ENCODE results near the gene LBH.

Gene LBH

DNA sequence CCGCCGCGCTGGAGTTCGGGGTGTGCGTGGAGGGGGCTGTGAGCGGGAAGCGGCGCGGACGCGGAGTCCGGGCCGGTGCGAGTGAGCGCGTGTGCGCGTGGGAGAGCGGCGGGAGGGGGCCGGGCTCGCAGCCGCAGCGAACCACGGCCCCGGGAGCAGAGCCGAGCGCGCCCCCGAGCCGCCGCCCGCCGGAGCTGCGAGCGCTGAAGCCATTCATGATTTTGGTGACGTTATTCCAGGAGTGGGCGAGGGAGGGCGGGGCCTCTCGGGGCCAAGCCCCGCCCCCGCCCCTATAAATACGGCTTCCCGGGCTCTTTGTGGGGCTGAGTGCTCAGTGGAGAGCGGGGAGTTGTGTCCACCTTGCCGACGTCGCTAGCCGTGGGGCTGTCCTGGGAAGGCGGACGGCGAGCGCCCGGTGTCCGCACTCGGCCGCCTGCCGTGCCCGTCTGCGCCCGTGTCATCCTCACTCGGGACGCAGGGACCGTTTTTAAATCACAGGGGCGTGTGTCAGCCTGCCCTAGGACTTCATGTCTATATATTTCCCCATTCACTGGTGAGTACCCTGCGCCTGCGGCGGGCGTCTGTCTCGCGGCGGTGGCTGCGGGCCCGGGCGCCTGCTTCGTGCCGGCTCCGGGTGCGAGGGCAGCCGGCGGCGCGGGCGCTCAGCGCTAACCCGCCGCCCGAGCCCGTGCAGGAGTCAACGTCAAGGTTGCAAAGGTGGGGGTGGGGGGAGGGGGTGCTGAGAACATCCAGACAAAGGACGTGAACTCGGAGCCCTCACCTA lies at the start of gene LBH:
TSS of gene LBH (plus strand) at position 323 of the 784 bp plus-strand sequence. CDS start at position 528, 205 bp downstream.
- peak; percentile 87 for DNase-seq

DNA sequence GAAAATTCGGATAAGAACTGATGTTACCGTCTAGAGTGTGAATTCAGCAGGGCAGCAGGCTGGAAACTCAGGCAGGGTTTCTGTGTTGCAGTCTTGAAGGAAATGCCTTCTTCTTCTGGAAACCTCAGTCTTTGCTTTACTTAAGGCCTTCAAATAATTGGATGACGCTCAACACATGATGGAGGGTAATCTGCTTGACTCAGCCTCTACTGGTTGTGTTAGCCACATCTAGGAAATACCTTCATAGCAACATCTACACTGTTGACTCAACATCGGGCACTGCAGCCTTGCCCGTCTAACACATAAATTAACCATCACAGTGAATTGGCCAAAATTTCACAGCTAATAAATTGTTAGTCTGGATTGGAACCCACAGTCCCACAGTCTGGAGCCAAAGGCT lies 47.3 kb upstream of the LBH start:
- DNase-seq, result no peak

DNA sequence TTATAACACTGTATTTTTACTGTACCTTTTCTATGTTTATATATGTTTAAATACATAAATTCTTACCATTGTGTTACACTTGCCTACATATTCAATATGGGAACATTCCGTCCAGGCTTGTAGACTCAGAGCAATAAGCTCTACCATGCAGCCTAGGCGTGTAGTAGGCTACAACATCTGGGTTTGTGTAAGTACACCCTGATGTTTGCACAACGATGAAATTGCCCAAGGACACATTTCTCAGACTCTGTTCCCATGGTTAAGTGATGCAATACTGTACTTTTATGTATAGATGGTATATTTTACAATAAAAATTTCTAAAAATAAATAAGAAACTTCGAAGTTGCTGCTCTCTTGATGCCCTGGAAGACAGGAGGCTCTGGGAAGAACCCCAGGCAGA lies 46.2 kb upstream of the LBH start:
- no peak for DNase-seq

DNA sequence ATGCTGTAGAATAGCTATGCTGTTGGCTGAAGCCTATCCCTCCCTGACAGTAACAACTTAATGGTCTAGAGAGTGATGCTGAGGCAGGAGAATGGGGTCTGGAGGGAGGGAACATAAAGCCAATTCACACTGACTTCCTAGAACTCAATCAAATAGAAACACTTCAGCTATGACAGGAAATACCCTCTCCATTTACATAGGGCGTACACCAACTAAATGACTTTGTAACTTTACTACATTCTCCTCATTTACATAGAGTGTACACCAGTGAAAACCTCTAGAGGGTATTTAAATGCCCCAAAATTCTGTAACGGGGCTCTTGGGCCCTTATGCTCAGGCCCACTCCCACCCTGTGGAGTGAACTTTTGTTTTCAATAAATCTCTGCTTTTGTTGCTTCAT lies 43.0 kb upstream of the LBH start:
- DNase-seq, result no peak

DNA sequence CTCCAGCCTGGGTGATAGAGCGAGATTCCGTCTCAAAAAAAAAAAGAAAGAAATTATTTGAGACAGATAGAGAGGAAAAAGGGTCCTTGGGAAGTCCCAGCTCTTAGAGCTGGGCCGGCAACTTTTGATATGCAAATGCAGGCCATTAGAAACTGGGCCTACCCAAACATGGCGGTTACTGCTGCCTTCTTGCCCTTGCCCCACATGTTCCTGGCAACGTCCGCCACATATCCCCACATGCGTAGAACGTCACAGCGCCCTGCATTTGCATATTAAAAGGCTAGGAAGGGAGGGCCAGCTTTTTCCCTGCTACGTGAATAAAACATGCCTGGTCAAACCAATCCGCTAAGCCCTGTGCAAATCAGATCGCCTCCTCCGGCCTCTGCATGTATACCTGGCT lies 40.7 kb upstream of the LBH start:
- DNase-seq, result no peak

DNA sequence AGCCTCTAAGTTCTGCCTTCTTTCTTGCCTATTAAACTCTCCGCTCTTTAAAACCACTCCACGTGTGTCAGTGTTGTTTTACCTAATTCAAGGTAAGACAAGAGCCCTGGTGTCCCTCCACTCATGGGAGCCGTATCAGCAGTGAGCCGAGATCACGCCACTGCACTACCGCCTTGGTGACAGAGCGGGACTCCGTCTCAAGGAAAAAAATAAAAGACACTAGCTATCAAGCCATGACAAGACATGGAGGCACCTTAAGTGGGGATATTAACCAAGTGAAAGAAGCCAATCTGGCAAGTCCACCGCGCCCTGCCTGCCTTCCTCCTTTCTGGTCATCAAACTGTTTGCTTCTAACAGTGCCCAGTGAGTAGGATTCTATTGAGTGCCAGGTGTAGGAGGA lies 40.2 kb upstream of the LBH start:
- DNase-seq, result no peak

DNA sequence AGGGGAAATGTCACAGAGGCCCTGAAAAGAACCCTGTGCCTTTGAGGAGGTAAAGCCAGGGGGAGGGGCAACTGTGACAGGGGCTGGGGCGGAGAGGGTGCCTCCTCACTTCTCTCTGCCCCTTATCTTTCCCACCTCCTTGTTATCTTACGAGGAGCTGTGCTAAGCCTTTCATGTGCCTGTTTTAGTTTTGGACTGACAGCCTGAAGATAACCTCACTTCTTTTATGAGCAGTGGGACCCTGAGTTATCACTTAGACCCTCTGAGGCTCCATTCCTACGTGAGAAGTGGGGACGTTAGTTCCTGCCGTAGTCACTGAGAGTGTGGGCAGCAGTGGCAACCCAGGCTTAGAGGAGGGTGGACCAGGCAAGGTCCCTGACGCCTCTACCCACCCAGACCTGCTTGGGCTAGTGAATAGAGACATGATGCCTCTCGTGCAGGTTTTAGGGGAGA lies 39.5 kb upstream of the LBH start:
- no peak for DNase-seq

DNA sequence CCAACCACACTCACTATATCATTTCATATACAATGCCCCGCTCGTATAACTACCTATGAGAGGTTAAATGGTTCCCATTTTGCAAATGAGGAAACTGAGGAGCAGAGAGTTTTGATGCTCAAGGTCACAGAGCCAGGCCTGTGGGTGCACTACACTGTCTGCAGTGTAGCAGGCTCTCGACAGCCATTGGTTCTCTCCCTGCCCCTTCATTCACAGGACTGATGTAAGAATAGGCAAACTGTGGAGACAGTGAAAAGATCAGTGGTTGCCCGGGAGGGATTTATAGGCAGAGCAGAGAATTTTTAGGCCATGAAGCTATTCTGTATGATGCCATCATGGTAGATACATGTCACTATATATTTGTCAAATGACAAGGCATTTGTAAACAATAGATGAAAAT lies 39.0 kb upstream of the LBH start:
- DNase-seq, result no peak

DNA sequence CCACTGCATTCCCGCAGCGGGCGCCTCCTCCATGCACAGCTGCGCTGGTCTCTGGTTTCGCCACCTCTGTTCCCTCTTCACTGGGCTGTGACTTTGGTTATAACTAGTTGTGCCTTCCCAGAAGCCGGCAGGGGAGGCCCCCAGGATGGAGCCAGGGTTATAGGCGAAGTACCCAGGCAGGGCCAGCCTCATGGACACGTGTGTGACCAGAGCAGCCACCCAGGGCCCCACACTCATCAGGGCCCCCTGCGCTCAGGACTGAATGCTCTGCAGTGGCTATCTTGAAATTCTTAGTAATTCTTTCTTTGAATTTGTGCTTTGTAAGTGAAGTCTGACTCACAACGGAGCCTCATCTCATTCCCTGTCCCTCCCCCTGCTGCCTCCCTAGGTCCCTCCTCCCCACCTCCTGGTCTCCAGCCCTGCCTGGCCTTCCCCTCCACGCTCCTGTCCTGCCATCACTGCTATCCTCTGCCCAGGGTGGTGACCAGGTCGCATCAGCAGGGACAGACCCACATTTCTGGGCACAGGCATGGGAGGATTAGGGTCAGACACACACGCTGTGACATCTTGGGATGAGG lies 38.1 kb upstream of the LBH start:
- no peak for DNase-seq

DNA sequence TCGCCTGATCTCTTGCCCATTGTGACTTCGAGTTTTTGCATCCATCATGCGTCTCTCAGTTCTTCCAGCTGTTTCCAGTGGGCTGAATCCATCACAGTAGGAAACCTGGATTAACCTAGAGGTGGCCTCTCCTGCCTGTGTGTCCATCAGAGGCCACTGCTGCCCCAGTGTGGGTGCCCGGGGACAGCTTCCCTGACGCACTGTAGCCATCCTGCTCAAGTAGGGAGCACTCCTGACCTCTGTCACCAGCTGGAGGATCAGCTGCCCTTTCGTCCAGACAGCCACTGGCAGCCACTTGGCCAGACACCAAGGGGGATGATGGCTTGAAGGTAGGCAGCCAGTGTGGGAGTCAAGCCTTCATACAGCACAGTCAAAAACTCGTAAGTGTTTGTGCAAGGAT lies 36.9 kb upstream of the LBH start:
- no peak for DNase-seq

DNA sequence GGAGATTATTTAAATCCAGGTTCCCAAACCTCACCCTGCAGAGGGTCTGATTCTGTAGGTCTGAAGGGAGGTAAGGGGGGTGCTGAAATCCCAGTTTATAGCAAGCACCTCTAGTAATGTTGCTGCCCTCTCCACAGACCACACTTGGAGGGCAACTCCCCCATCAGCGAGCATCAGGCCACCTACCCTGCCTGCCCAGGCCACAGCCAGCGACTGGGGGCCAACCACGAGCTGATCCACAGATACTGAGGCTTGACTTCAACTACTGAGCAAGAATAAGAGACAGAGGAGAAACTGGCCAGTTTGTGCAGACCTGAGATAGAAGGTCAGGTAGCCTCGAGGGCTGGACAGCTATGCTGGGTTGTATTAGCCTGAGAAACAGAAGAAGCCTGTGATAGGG lies 36.3 kb upstream of the LBH start:
- DNase-seq, result no peak

DNA sequence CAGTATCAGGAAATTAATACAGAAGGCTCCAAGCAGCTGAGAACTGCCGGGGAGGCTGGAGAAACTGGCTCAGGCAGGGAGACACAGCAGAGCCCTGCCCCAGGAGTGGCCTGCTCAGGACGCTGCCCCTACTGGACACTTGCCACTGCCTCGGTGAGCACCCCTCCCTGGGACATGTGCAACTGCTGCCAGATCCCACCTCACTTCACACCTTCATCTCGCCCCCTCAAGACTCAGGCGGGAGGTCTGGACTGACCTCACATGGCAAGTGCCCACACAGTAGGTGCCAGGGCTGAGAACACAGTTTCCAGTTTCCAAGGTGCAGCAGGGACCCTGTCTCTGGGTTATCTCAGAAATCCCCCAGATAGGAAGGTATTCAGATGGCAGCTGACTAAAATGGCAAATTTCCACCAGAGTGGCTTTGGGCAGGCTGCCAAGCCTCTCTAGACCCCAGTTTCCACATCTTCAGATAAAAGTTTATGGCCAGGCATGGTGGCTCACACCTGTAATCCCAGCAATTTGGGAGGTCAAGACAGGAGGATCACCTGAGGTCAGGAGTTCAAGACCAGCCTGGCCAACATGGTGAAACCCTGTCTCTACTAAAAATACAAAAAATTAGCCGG lies 33.7 kb upstream of the LBH start:
- DNase-seq, result no peak

DNA sequence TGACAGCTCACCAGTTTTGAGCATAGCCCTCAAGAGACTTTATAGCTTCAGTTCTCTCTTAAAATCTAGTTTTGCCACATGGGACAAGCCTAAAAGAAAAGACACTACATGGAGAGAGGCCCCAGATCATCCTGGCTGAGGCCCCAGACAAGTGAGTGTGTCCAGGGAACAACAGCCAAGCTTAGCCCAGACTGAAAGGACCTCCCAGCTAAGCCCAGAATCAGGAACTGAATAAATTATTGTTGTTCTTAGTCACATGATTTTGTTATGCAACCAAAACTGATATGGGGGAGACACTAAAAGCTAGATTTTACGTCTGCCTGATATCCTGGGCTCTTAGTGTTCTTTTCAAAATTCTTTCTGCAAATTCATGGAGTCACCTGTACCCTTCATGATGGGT lies 29.3 kb upstream of the LBH start:
- DNase-seq, result no peak

DNA sequence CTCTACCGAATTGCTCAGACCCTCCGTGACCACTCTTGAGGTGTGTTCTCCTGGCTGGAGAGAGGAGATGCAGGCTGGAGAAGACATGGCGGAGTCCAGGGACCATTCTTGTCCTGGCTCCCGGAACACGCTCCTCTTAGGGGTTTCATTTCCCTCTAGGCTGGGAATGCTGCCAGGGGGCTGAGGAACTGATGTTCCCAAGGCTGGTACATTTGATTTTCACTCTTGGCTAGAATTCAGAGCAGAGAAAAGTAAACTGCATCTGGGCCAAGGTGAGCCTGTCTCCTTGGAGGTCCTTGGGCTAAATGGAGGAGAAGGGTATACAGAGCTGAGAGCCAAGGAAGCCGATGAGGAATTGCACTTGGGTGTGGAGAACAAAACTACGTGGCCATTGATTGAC lies 28.2 kb upstream of the LBH start:
- no peak for DNase-seq

DNA sequence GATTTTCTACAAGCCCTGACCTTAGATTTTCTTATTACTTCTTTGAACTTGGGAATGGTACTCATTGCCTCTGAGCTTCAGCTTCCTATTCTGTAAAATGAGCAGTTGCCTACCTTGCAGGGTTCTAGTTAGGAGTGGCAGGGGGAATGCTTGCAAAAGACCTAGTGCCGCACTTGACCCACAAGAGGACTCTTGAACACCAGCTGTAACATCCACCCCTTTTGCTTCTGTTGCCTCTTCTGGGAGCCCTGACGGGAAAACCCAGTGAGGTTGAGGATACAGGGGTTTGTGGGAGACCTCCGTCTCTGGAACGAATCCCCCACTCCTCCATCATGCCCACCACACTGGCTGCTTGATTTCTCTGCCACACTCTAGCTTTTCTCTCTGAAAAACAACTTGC lies 27.1 kb upstream of the LBH start:
- DNase-seq, result no peak

DNA sequence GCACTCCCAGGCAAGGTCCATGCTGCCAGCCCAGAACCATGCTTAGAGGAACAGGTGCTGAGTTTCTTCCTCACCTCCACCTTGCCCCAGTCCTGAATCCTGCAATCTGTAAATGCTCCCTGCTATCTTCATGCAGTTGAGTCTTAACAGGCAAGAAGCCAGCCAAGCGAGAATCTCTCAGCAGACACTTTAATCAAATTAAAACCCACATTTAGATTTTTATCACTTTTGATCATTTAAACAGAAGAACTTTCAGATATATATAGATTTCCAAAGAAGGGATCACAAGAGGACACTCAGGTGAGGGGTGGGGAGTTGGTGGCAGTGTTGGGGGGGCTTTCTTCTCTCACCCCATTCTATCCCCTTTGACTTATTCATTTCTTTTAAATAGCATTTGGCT lies 25.9 kb upstream of the LBH start:
- no peak for DNase-seq

DNA sequence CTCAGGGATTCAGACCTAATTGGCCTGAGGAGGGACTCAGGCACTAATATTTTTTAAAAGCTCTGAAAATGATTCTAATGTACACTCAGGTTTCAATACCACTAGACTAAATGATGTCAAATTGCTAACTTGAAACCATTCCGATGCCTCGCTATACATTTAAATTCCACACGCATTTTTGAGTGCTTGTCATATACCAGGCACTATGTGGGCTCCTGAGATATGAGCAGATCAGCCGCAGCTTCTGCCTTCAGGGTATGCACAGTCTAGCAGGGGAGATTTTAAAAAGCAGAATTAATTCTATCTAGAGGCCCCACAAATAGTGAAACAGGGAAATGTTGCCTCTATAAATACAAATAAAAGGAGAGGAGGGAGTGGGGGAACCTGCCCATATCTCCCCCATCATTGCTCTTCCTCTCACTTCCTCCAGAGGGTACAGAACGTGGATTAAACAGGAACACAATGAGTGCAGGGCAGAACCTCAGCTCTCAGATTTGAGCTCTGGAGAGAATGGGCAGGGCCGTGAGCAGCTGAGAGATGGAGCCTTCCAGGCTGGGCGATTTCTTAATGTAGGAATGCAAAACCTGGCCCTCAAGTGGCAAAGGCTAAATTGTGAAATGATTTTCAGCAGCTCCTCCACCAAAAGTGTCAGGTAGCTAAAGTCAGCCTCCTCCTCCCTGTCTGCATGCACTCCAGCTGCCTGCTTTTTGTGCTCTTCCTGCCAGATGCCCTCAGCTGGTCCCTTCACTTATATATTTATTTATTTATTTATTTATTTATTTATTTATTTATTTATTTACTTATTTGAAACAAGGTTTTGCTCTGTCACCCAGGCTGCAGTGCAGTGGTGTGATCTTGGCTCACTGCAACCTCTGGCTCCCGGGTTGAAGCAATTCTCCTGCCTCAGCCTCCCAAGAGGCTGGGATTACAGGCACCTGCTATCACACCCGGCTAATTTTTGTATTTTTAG lies 24.6 kb upstream of the LBH start:
- no peak for DNase-seq

DNA sequence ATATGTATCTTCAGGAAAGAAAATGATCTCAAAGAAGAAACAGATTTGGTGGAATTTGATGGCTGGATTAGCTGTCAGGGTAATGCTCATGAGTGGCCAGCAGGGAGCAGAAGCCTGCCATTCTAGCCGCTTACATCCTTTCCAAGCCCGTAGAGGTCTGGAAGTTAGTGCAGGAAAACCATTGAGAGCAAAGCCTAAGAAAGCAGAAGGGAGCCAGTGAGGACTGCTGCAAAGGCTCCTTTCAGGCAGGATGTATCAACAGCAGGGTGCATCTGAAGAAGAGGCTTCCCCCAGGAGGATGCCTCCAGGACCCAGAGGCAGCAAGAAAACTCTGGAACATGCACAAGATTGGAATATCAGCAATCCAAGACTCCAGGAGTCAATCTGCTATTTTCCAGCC lies 22.9 kb upstream of the LBH start:
- peak; percentile 35 for DNase-seq

DNA sequence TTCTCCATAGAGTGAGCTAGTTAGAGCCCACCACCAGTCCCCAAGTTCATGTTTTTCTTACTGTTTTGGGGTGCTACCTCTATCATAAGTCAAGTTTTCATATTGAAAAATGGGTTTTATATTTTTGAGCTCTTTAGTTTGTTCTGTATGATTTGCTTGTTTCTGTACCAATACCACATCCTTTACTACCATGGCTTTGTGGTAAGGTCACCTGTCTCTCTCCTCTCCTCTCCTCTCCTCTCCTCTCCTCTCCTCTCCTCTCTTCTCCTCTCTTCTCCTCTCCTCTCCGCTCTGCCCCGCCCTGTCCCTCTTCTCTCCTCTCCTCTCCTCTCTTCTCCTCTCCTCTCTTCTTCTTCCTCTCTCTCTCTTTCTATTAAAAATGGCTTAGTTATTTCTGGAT lies 22.1 kb upstream of the LBH start:
- no peak for DNase-seq

DNA sequence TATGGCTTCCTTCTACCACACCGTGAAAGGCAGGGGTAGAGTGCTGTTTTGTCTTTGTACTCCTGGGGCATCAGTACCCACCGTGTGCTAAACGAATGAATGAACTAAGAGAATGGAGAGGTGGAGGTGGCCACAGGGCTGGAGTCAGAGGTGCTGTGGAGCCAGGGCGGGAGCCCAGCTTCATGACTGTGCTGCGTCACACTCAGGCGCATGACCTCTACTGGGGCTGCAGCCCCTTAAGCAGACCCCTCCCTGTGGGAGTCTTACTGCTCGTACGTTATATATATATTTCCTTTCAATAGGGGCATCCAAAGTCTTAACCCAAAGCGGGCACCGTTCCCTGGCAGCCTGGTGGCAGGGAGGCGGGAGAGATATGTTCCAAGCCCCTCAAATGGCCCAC lies 18.0 kb upstream of the LBH start:
- DNase-seq, result no peak

DNA sequence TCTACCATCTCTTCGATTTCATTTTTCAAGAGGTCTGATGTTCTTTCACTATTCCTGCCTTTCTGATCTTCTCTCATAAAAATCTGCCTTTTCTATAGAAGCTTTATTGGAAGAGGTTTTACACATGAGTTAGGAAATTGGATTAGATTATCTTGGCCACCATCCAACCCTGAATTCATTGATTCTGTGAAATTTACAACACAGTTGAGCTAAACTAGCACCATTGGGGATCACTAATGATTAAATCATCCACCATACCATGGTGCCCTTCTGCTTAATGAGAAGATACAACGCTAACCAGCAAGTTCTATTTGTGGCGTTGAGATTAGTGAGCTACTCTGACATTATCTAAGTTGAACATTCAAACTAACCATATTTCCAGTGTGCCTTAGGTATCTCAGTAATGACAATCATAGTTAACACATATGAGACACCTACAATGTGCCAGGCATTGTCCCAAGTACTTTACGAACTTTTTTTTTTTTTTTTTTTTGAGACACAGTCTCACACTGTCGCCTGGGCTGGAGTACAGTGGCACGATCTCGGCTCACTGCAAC lies 17.3 kb upstream of the LBH start:
- no peak for DNase-seq

DNA sequence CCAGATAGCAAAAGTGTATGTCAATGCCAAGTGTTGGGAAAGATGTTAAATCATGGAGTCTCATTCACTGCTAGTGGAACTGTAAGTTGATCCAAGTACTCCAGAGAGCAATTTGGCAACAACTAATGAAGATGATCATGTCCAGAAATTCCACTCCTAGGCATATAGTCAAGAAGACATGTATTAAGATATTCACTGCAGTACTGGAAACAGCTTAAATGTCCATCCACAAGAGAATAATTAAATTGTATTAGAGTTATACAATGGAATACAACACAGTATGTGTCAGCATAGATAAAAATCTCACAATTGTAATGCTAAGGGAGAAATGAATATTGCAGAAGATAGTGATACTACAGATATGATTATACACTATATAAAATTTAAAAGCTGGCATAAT lies 15.2 kb upstream of the LBH start:
- no peak for DNase-seq

All from activated naive CD4-positive, alpha-beta T cell treated with anti-CD3 and anti-CD28 coated beads, Interleukin-2, amount 50 U/mL, for 16 hours (primary cell).